ENCODE data around the gene GIGYF2. TPM values are rescaled to one million over a fixed set of nuclear protein-coding genes. Genes with fewer than 3 reads are reported as not detected.

Gene GIGYF2
- total and polyA plus RNA-seq, 2 of the 4 experiments (the other 2 are of a cell fraction) = 14.7 to 66.0 TPM

DNA sequence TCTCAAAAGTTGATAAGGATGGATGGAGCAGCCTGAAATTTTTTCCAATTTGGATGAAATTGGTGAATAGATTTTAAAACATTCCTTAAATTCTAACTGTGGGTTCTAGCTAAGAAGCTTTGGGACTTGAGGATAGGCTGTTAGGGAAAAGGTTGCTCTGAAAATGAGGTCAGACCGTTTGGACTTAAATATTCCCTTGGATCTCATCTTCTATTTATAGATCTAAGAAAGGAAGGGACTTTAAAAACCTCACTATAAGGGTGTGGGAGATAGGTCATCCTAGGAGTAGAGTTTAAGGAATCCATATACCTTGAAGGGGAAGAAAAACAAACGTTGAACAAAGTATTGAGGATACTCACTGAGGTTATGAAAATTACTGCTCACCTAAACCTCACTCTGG, 155.5 kb downstream of the GIGYF2 start:
- no peaks in the 10 kb centered on the region for H3K27me3 ChIP-seq (ENCODE audit: control insufficient read depth, insufficient read depth, low read length)
- no peak overlapping the region for H3K4ac ChIP-seq (ENCODE audit: low read depth, low read length)
- H2BK20ac ChIP-seq (ENCODE audit: low read depth, low read length) = no peak overlapping the region
- peaks cover 8% of the 10 kb centered on the region for H3K4me1 ChIP-seq (ENCODE audit: control insufficient read depth, insufficient read depth, low read length)
- no peaks in the 10 kb centered on the region for H3K9me3 ChIP-seq (ENCODE audit: control insufficient read depth, insufficient read depth, low read length)
- H3K4me3 ChIP-seq (ENCODE audit: insufficient read depth, low read depth, low read length) = no peak overlapping the region
- no peak overlapping the region for H4K8ac ChIP-seq (ENCODE audit: low read depth in 2 of 2, low read length in 2 of 2)
- no TSS peak for BruUV-seq (replicated peaks)
- WGBS, 2 experiments (ENCODE audit: extremely low coverage in 2 of 2, insufficient read length in 1 of 2) = no CpG with 5 or more reads among the region's 2 CpGs
- ChIA-PET POLR2A (ENCODE audit: unreplicated experiment) (no interaction called here), CTCF (interaction anchor here (0.7 to 1.4 kb wide), 5 partner anchors 9 to 202 kb away, joined by 3 to 4 read pairs (median 3); no protein-coding TSS in a partner anchor)
- intact Hi-C loops (cut with micrococcal nuclease) (loop anchor here (1.0 kb wide), 3 partner anchors 177 to 399 kb away; partner anchors contain the start of gene ATG16L1), in situ Hi-C loops (cut with MboI; ENCODE audit: low sequenced_read_pairs) (loop anchor here (5.0 to 10.0 kb wide), 2 partner anchors 202 to 400 kb away; partner anchors contain the start of gene ATG16L1), dilution Hi-C loops (cut with HindIII; ENCODE audit: low sequenced_read_pairs, unreplicated experiment) (no loop called here)
- H3K79me1 ChIP-seq (ENCODE audit: low read depth in 1 of 2, low read length in 2 of 2) = peaks cover 0 to 12% of the 10 kb centered on the region in 2 experiments; a peak in 2 of 4 replicates
- H3K23ac ChIP-seq (ENCODE audit: low read depth, low read length) = no peak overlapping the region
- no peak for DNase-seq
- H2BK15ac ChIP-seq (ENCODE audit: low read depth, low read length) = no peak overlapping the region
- no peak overlapping the region for H3K56ac ChIP-seq (ENCODE audit: extremely low read depth, insufficient read depth, low read length)
- H3K36me3 ChIP-seq (ENCODE audit: control insufficient read depth, insufficient read depth, low read length) = peaks cover 32% of the 10 kb centered on the region
- H3K18ac ChIP-seq (ENCODE audit: low read depth, low read length) = no peak overlapping the region
- no peak overlapping the region for H3K27ac ChIP-seq (ENCODE audit: insufficient read depth, low read length)
- peaks cover 4% of the 10 kb centered on the region; the same call in 1 of the 2 replicates for H4K20me1 ChIP-seq (ENCODE audit: insufficient read depth, low read length)
- H2BK5ac ChIP-seq (ENCODE audit: low read depth, low read length, poor library complexity, severe bottlenecking) = no peak overlapping the region
- H2BK120ac ChIP-seq (ENCODE audit: low read depth, low read length) = no peak overlapping the region
- no peak overlapping the region for H3K14ac ChIP-seq (replicated peaks; ENCODE audit: low read depth, low read length)
- ATAC-seq (ENCODE audit: low read depth) = no peak
- H3K9me1 ChIP-seq (ENCODE audit: insufficient read depth, low read length) = peaks cover 6% of the 10 kb centered on the region; the same call in 1 of the 2 replicates
- H3K4me2 ChIP-seq (ENCODE audit: low read depth, low read length) = no peak overlapping the region
- H2AK5ac ChIP-seq (ENCODE audit: low read depth, low read length) = no peak overlapping the region
- H3K9ac ChIP-seq (ENCODE audit: low read depth, low read length) = no peak overlapping the region
- H4K91ac ChIP-seq (ENCODE audit: insufficient read depth, low read depth, low read length) = no peak overlapping the region
- no peak overlapping the region for H4K5ac ChIP-seq (ENCODE audit: low read depth, low read length)
- no peak overlapping the region for H2AK9ac ChIP-seq (replicated peaks; ENCODE audit: low read depth, low read length, poor library complexity)
- H2AFZ ChIP-seq (replicated peaks; ENCODE audit: low read length, poor library complexity) = no peak overlapping the region
- no peak for TF ChIP-seq RAD21 (IDR thresholded peaks at IDR 0.05; ENCODE audit: low read length)
- TF ChIP-seq, protein P1, sequence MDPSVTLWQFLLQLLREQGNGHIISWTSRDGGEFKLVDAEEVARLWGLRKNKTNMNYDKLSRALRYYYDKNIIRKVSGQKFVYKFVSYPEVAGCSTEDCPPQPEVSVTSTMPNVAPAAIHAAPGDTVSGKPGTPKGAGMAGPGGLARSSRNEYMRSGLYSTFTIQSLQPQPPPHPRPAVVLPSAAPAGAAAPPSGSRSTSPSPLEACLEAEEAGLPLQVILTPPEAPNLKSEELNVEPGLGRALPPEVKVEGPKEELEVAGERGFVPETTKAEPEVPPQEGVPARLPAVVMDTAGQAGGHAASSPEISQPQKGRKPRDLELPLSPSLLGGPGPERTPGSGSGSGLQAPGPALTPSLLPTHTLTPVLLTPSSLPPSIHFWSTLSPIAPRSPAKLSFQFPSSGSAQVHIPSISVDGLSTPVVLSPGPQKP (IDR thresholded peaks at IDR 0.05; ENCODE audit: borderline replicate concordance, low read depth, low read length) = no peak
- TF ChIP-seq FOS (IDR thresholded peaks at IDR 0.05; ENCODE audit: low read depth, low read length) = no peak
- TF ChIP-seq MXI1 (IDR thresholded peaks at IDR 0.05; ENCODE audit: borderline replicate concordance, low read depth, low read length) = no peak
- TF ChIP-seq RCOR1 (IDR thresholded peaks at IDR 0.05; ENCODE audit: insufficient replicate concordance, low read length) = no peak
- TF ChIP-seq CEBPB (IDR thresholded peaks at IDR 0.05; ENCODE audit: low read depth, low read length) = no peak
- no peak for TF ChIP-seq POLR2A (IDR thresholded peaks at IDR 0.05; ENCODE audit: low read depth, low read length)

Data from IMR-90 (cell line).